NCI-H460 (cell line): ENCODE measurements around the gene SLC38A3. TPM values are rescaled to one million over a fixed set of nuclear protein-coding genes. Genes with fewer than 3 reads are reported as not detected.
"Not testable (repeated sequence)": the region's sequence is repeated elsewhere in the genome, so short reads cannot be mapped to it uniquely, and the experiment has no call there.

ENCODE experiments used
- DNase-seq: peaks from one replicate; pipeline ENCODE4 v3.0.0-alpha.2; 2016; ENCODE audit warnings: low read depth; ENCODE audit errors: extremely low read depth
- total RNA-seq: library from RNA; depleted of rRNA; stranded (reverse); fragments of >200 nt; shearing (Covaris generic); gene quantifications from 2 replicates; pipeline ENCODE4 v1.2.3, GENCODE V29; 2014

The SLC38A3 gene
- total RNA-seq, 1 experiment from 2014 or later = 0.27 TPM

DNA sequence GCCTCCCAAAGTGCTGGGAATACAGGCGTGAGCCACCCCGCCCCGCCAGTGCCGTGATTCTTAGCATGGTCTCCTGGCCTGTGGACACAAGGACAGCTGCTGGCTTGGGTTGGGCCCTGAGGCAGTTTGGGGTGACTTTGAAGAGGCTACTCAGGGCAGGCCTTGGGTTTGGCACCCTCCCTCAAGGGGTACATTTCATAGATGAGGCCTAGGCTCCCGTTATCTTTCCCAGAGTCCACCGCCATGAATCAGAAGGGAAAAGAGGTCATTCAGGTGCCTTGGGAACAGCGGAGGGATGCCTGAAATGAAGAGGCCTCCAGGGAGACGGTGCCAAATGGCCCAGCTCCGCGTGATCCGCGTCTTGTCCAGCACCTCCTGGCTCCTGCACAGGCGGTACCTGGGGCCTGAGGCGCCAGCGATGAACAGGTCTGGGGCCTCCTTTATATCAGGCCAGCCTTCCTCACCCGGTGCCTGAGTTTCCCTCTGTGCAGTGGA is 40.2 kb downstream of the SLC38A3 start:
- DNase-seq = no peak

DNA sequence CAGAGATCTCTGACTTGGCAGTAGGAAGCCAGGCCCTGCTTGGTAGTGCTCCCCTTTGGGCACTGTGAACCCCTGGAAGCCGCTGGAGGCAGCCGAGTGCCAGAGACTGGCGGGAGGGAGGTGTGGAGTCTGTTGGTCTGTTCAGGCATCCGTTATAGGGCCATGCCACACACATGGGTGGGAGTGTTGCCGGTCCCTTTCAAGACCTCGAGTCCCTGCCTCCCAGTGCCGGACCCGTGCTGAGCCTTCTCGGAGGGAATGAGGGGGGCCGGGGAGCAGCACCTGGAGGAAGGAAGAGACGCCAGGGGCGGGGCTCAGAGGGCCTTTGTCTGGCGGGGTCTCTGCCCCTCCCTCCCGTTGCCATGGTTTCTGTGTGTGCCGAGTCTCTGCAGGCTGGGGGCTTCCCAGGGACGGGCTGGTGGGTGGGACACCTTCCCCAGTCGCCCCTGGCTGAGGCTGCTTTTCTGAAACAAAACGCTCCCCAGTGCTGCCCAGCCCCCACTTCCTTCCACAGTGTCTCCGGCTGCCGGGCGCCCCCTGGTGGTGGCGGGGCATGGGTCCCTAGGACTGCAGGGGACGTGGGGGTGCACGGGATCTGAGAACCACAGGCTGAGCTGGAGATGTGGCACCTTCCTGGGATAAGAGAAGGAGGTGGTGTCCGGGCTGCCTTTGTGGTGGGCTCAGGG is 40.9 kb downstream of the SLC38A3 start:
- DNase-seq = peak; percentile 63

DNA sequence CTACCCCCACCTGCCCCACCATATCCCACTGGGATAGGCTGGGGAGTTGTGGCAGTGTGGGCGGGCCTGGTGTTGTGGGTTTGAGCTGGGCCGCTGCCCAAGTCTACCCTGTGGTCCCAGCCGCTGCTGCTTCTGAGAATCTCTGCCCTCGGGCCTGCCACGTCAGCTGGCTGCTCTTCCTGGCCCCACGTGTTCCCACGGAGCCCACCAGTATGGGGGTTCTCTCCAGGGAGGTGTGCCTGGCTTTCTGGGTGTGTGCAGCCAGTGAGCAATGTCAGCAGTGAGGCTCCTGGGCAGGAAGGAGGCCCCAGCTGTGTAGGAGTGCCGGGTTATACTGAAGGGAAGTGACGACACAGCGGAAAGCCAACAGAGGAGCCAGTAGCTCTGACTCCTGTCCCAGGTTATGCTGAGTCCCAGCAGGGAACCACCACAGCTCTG is 41.5 kb downstream of the SLC38A3 start:
- DNase-seq = no peak

DNA sequence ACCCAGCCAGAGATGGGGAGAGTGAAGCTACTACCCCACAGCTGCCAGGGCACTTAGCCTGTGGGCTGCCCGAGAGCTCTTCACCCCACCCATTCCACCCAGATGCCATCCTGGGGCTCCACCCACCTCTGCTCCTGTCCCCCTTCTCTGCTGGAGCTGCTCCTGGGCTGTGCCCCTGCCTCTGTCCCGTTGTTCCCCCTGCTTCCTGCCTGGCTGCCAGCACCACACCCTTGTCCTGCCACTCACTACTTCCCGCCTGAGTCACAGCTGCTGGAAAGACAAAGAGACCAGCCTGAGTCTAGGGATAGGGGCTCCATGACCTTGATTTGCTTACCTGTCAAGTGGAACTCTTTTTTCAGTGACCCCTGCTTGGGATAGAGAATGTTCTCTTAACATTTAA is 43.3 kb downstream of the SLC38A3 start:
- DNase-seq = peak; percentile 32

DNA sequence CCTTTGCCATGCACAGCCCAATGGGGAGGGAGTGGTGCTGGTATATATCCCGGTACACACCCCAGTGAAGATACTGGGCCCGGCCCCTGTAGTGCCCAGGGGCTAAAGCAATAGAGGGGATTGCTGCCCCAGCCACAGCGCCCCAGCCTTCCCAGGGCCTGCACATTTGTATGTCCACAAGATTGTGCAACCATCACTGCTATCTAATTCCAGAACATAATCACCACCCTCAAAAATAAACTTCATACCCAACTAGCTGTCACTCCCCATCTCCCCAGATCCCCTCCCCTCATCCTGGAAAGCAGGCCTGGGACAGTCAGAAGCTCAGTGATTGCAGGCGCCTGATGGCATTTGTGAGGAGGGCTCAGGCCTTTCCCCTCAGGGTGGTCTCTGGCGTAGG is 44.4 kb downstream of the SLC38A3 start:
- DNase-seq = no peak

DNA sequence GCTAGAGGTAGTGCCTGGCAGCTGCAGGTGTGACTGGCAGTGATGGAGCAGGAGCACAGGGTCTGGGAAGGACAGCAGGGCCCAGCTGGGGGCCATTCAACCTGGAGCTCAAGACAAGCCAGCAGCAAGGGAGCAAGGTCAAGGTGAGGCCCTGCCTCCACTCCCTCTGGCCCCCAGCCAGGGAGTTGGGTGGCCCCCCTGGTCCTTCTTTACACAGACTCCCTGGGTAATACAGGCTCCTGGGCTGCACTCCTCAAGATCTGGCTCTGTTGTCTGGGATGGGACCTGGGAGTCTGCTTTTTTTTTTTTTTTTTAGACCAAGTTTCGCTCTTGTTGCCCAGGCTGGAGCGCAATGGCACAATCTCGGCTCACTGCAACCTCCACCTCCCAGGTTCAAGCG is 45.4 kb downstream of the SLC38A3 start:
- DNase-seq = no peak

DNA sequence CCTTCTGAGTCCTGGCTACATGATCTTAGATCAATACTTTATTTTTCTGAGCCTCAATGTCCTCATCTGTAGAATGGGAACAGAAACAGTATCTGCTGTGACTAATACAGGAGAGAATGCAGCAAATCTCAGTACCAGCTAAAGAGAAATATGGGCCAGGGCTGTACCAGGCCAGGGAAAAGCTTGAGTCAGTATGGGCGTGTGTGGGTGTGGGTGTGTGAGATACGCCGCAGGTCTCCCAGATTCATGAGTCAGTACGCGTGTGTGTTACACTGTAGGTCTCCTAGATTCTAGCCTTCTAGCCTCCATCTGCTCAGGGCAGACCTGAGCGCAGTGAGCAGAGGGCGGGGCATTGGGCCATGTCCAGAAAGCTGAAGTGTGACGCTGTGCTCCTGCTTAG is 46.1 kb downstream of the SLC38A3 start:
- DNase-seq = no peak

DNA sequence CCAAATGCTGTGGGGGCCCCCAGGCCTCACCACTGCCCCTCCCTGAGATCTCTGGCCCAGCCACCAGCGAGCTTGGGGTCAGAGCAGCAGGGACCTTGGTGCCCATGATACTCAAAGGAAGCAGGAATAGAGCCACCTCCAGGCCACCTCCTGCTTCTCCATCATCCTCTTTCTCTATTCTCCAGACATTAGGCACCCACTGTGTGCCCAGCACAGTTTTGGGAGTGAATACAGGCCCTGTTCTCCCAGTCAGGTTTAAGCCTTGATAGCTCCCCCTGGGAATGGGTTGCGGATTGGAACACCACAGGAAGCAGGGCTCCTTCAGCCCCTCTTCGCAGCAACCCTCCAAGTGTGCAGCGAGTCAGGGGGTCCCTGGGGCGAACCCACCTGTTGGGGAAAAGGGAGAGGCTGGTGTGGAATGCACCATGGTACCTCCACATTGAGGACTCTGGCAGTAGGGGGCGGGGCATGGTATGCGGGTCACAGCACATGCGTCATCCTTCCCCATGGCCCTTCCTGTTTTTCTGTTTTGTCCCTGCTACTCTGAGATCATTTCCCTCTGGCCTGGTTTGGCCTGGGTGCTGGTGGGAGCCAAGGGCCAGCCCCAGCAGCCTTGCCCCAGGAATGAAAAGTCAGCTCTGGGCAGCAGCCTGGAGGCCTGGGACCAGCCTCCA is 49.6 kb downstream of the SLC38A3 start:
- no peak for DNase-seq

DNA sequence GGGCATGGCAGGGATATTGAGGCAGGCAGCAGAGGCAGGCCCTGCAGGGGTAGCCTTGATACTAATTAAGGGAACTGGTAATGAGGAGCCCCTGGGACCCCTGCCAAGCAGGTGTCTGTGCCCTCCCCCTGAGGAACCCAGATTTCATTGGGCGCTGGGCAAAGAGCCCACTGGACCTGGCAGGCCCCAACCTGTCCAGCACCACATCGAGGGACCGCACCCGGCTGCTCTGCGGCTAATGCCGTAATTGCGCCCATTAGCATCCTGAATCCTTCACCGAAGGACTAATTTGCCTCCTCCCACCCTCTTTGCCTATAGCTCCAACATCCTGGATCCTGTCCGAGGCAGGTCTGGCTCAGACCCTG is 50.2 kb downstream of the SLC38A3 start:
- DNase-seq = no peak

DNA sequence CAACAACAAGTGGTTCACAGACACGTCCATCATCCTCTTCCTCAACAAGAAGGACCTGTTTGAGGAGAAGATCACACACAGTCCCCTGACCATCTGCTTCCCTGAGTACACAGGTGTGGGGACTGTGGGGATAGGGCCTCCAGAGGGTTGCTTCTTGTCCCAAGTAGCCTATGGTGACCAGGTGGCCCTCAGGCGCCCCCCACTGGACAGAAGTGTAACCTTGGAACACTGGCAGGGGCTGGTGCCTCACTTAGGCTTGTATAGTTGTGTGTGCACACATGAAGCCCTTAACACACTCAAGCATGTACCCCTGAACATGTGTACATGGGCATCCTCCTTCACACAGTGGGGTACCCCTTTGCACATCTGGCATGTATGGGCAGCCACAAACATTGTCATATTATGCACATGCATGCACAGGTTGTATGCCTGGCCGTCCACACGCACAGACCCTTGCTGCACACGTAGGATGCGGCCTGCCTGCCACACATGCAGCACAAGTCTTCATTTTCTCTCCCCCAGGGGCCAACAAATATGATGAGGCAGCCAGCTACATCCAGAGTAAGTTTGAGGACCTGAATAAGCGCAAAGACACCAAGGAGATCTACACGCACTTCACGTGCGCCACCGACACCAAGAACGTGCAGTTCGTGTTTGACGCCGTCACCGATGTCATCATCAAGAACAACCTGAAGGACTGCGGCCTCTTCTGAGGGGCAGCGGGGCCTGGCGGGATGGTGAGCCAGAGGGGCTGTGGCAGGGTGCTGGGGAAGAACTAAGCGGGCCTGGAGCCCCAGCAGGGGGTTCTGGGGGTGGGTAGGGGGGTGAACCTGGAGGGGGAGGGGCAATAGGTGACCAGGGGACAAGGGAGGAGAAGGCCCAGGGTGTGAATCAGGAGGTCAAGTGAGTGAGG is 52.2 kb downstream of the SLC38A3 start:
- DNase-seq = no peak

DNA sequence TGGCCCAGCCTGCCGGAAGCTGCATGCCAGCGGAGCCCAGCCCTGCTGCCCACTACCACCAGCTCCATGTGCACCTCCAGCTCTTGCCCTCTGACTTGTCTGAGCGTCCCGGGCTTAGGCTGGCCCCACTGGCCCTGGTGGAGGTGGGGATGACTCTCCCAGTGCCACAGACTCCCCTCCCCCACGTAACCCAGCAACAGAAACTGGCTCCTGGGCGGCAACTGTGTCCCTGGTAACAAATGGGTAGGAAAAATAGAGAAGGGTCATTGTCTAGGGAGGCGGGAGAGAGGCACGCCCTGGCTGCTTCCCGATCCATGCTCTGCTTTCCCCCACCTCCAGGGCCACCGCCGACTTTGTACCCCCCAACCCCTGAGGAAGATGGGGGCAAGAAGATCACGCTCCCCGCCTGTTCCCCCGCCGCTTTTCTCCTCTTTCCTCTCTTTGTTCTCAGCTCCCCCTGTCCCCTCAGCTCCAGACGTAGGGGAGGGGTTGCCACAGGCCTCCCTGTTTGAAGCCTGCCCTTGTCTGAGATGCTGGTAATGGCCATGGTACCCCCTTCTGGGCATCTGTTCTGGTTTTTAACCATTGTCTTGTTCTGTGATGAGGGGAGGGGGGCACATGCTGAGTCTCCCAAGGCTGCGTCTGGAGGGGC is 53.1 kb downstream of the SLC38A3 start:
- DNase-seq = no peak

DNA sequence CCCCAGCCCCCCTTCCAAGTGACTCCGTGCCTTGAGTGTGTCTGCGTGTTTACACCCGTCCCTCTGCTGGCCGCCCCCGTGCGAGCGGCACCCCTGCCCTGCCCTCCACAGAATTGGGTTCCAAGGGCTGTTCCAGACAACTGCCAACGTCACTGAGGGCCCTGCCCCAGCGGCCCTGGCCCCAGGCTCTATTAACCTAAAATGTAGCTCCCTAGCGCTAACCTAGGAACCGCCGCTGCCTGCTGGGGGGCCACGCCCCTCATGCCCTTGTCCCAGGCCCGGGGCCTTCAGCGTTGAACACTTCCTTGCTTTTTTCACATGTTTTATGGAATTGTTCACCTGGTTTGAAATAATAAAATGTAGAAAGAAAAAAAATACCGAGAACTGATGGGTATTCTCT is 53.9 kb downstream of the SLC38A3 start:
- no peak for DNase-seq

DNA sequence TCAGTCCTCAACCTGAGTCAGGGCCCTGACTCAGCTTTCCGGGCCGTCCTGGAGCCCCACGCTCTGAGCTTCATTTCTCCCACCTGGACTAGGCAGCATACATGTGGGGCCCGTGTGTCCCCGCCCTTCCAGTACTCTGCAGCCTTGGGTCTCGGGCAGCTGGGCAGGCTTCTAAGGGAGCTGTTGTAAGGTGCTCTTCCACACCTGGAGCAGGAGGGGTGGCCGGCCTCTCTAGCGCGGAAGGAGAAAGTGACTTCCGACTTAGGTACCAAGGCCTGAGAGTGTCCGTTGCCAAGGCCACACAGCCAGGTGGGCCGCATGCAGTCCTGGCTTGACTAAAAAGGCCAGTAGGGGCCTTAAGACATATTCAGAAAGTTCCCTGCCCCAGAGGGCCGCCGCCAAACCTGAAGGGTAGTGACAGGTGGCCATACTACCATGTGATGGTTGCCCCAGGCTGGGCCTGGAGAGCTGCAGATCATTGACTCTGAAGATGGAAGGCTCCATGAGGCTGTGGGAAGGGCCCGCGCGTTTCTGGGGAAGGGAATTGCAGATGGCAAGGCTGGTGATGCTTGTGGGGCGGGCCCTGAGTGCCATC is 54.5 kb downstream of the SLC38A3 start:
- DNase-seq = no peak

DNA sequence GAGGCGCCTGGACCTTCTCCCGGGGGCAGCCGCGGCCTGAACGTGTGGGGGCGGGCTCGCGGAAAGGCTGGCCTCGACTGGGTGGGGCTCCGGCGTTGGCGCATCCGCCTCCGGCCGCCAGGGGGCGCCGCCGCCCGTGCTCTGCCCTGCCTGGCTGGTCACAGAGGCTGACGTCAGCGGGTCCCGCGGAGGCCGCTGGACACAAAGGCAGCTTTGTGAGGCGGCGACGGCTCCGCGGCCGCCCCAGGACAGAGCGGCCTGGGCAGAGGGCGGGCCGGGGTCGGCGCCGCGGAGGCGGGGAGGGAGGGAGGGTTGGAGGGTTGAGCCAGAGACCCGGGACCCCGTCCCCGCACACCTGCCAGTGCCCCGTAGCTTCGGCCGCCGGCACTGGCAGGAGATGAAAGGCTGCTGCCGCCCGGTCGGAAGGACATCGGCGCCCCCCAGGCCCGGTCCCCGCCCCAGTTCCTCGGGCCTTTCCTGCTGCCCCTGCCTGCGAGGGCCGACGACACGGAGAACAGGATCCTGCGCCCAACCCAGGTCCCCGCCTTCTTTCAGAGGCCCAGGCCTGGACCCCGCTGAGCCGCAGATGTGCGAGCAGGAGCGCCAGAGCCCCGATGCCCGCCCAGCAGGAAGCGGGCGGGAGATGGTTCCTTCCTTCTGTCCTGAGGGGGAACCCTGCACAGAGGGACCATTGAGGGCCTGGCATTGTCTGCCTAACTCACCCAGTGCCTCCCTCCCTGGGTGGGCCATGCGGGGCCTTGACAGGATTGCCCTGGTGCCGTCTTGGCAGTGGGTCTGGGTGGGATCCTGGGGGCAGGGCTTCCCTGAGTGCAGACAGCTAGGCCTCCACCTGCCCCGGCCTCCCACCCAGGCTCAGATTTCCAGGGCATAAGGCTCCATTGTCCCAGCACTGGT is 55.2 kb downstream of the SLC38A3 start:
- peak; percentile 80 for DNase-seq

DNA sequence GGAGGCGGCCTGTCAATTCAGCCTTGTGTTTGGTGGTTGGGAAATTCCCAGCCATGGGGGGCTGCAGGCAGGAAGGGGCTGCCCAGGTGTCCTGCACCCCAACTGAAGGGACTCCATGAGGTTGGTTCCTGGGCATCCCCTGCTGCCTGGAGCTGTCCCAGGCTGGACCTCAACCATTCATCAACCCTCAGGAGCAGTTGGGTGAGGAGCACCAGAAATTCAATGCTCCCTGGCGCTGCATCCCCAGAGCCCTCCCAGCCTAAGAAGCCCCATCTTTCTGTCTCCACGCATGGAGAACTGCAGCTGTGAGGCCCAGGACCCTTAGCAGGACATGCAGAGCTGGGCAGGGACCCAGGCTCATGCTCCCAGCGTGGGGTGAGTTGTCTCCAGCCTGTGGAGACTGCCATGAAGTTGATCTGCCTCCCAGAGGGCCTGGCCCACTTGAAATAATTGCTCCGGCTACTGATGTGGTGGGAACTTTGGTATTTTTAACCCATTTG is 55.9 kb downstream of the SLC38A3 start:
- no peak for DNase-seq

DNA sequence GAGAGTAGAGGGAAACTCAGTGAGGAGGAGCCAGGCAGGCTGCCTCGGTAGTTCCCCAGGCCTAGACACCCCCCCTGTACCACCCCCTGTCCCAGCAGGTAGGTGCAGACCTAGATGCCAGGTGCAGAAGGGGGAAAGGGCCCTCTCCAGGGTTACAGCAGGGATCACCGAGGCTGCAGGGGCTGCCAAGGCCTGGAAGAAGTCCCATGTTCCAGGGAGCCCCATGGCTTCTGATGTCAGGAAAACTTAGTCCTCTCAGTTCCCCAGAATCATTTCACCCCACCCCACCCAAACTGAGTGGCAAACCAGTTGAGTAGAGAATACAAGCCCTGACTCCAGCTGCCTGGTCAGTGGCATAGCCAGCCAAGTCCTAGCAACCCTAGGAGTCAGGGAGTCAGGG is 56.4 kb downstream of the SLC38A3 start:
- no peak for DNase-seq

DNA sequence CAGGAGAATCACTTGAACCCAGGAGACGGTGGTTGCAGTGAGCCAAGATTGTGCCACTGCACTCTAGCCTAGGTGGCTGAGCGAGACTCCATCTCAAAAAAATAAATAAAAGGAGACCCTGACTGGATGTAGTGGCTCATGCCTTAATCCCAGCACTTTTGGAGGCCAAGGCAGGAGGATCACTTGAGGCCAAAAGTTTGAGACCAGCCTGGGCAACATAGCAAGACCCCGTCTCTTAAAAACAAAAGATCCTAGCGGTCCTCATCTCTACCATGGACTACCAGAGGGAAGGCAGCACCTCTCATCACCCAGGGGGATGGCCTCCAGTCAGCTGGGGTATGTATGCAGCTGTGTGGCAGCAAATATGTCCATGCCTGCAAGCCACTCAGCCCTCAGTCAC is 57.1 kb downstream of the SLC38A3 start:
- not testable (repeated sequence) for DNase-seq

DNA sequence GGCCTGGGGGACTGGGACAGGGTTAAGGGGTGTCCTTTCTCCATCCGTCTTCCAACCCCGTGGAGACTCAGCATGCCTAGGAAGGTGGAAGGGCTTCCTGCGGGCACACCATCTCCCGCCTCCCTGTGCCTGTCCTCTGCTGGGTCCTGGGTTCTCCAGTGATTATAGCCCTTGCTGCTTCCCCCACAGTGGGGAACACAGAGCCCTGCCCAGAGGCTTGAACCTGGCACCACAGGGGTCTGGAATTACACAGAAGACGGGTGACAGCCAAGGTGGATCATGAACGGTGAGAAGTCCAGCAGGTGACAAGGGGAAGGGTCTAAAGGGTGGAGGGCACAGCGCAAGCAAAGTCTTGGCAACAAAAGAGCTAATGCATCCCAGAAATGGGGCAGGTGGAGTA is 57.7 kb downstream of the SLC38A3 start:
- no peak for DNase-seq
